Loucy (cell line): ENCODE results near the gene CHST7.

Source experiments
- CTCF ChIP-seq: fragments of 200-600 bp; sonication (generic); conservative IDR thresholded peaks from 2 replicates; pipeline ENCODE4 v1.5.1; 2014; ENCODE audit warnings: mild to moderate bottlenecking, antibody characterized with exemption, low read length
- EZH2phosphoT487 ChIP-seq: fragments of 200-600 bp; IDR thresholded peaks from 2 replicates; pipeline ENCODE4 v1.6.1; 2018; ENCODE audit warnings: antibody characterized with exemption, mild to moderate bottlenecking, moderate library complexity, borderline replicate concordance

DNA sequence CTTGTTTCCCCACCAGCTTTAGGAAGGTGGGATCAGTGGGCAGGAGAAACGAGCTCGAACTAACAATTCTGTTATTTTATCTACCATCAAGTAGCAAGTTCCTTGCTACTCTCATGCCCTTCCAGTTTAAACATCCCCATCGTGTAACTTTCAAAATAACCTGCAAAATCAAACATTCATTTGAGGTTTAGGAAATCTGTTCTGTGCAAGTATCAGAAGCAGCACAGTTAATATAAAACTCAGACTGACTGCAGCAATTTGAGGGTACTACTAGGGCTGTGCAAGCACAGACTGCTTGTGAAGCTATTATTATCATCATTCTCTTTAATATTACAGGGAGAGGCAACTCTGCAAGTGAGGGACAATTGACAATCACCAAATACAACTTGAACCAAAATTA lies 48.0 kb downstream of the CHST7 start:
- no peak for TF ChIP-seq CTCF
- no peak for TF ChIP-seq EZH2phosphoT487
